ENCODE results near the gene PARS2. TPM values are rescaled to one million over a fixed set of nuclear protein-coding genes. Genes with fewer than 3 reads are reported as not detected.

Gene PARS2
- polyA plus RNA-seq, 1 donor (not counting 4 experiments of a cell fraction or from before 2014, with no cell fraction given): 3.0 TPM

DNA sequence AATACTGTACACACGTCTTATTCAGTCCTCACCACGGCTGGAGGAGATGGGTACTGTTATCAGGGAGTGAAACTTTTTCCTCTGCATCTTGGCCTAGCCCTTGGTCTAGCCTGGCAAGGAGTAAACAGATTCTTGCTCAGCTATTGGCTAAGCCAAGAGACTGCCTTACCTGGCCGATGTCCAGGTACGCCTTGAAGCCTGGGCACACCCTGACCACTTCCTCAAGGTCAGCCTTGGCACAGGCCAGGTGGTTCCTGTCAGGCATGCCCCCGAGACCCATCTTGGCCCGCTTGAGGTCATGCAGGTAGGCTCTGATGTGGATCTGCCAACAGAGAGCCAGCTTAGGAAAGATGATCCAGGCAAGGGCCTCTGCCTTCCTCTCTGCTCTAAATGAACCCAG is 17.8 kb upstream of the PARS2 start:
- no peak for TF ChIP-seq EZH2 (IDR thresholded peaks at IDR 0.05; ENCODE audit: low read length)
- TF ChIP-seq, protein P1, sequence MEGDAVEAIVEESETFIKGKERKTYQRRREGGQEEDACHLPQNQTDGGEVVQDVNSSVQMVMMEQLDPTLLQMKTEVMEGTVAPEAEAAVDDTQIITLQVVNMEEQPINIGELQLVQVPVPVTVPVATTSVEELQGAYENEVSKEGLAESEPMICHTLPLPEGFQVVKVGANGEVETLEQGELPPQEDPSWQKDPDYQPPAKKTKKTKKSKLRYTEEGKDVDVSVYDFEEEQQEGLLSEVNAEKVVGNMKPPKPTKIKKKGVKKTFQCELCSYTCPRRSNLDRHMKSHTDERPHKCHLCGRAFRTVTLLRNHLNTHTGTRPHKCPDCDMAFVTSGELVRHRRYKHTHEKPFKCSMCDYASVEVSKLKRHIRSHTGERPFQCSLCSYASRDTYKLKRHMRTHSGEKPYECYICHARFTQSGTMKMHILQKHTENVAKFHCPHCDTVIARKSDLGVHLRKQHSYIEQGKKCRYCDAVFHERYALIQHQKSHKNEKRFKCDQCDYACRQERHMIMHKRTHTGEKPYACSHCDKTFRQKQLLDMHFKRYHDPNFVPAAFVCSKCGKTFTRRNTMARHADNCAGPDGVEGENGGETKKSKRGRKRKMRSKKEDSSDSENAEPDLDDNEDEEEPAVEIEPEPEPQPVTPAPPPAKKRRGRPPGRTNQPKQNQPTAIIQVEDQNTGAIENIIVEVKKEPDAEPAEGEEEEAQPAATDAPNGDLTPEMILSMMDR (optimal IDR thresholded peaks at IDR 0.05 in 1 of 3, IDR thresholded peaks at IDR 0.05 in 1 of 3, conservative IDR thresholded peaks at IDR 0.05 in 1 of 3; ENCODE audit: extremely low read depth in 1 of 3, insufficient read depth in 2 of 3, low read length in 3 of 3): no peak
- no peak overlapping the region for H3K4me2 ChIP-seq (ENCODE audit: control insufficient read depth, extremely low read depth, insufficient read depth, low read depth, low read length)
- no peak overlapping the region for H3K9ac ChIP-seq (ENCODE audit: control insufficient read depth, extremely low read depth, insufficient read depth, low read length)
- H4K20me1 ChIP-seq (ENCODE audit: control insufficient read depth, extremely low read depth, insufficient read depth, low read length): no peaks in the 10 kb centered on the region
- H3K4me3 ChIP-seq (ENCODE audit: control insufficient read depth in 2 of 3, extremely low read depth in 1 of 3, insufficient read depth in 2 of 3, low read depth in 1 of 3, low read length in 3 of 3): no peak overlapping the region
- H2AFZ ChIP-seq (ENCODE audit: control insufficient read depth, low read length): no peak overlapping the region
- no peaks in the 10 kb centered on the region for H3K4me1 ChIP-seq (ENCODE audit: control insufficient read depth, extremely low read depth, insufficient read depth, low read length)
- dilution Hi-C loops (cut with MboI; ENCODE audit: extremely low pct_ligation_motif_present, low sequenced_read_pairs): no loop called here
- peaks cover 5% of the 10 kb centered on the region for H3K27me3 ChIP-seq (ENCODE audit: control insufficient read depth, extremely low read depth, insufficient read depth, low read length)
- FAIRE-seq (no peak), DNase-seq (ENCODE audit: low read depth, low spot score) (no peak)
- no peaks in the 10 kb centered on the region for H3K9me3 ChIP-seq (ENCODE audit: control insufficient read depth, low read depth, low read length)
- no peaks in the 10 kb centered on the region for H3K79me2 ChIP-seq (ENCODE audit: control insufficient read depth, insufficient read depth, low read length)
- no peaks in the 10 kb centered on the region for H3K9me1 ChIP-seq (ENCODE audit: control insufficient read depth, extremely low read depth, insufficient read depth, low read length)
- H3K36me3 ChIP-seq (ENCODE audit: control insufficient read depth in 2 of 2, extremely low read depth in 1 of 2, insufficient read depth in 2 of 2, low read length in 2 of 2): peaks cover 0 to 4% of the 10 kb centered on the region in 2 experiments
- no peak overlapping the region for H3K27ac ChIP-seq (ENCODE audit: control insufficient read depth, insufficient read depth, low read length)

DNA sequence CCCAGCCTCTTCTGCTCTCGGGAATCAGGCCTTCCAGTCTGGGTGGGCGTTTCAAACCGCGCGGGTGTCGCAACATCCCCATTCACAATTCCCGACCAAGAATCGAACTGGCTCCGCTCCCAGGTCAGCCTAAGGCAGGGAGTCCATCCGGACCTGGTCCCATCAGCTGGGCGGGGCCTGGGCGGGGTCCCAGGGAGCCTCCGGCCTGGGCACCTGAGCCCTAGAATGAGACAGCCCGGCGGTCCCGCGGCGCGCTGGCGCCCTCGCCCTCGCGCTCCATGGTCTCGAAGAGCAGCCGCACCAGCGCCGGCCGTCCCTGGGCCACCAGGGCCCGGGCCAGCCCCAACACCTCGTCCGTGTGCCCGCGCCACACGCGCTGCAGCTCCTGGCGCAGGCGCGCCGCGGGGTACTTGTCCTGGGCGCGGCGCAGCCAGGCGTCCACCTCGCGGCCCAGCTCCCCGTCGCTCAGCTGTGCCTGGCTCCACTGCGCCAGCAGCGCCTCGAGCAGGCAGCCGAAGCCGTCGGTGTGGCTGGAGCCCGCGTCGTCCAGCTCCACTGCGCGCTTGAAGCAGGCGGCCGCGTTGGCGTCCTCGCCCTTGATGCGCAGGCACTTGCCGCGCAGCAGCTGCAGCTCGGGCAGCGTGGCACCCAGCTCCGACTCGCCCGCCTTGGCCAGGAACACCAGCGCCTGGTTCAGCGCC is 16.9 kb upstream of the PARS2 start:
- Histone ChIP-seq H2AFZ (ENCODE audit: control insufficient read depth, low read length) (peak overlapping the region; percentile 47), H3K4me1 (ENCODE audit: control insufficient read depth, extremely low read depth, insufficient read depth, low read length) (no peaks in the 10 kb centered on the region), H3K4me3 (ENCODE audit: control insufficient read depth in 2 of 3, extremely low read depth in 1 of 3, insufficient read depth in 2 of 3, low read depth in 1 of 3, low read length in 3 of 3) (no peak overlapping the region), H3K79me2 (ENCODE audit: control insufficient read depth, insufficient read depth, low read length) (no peaks in the 10 kb centered on the region), H3K9me3 (ENCODE audit: control insufficient read depth, low read depth, low read length) (no peaks in the 10 kb centered on the region), H4K20me1 (ENCODE audit: control insufficient read depth, extremely low read depth, insufficient read depth, low read length) (no peaks in the 10 kb centered on the region), H3K36me3 (ENCODE audit: control insufficient read depth in 2 of 2, extremely low read depth in 1 of 2, insufficient read depth in 2 of 2, low read length in 2 of 2) (peaks cover 0 to 2% of the 10 kb centered on the region in 2 experiments), H3K9ac (ENCODE audit: control insufficient read depth, extremely low read depth, insufficient read depth, low read length) (no peak overlapping the region), H3K9me1 (ENCODE audit: control insufficient read depth, extremely low read depth, insufficient read depth, low read length) (no peaks in the 10 kb centered on the region), H3K27me3 (ENCODE audit: control insufficient read depth, extremely low read depth, insufficient read depth, low read length) (peaks cover 5% of the 10 kb centered on the region), H3K27ac (ENCODE audit: control insufficient read depth, insufficient read depth, low read length) (no peak overlapping the region), H3K4me2 (ENCODE audit: control insufficient read depth, extremely low read depth, insufficient read depth, low read depth, low read length) (no peak overlapping the region)
- DNase-seq (ENCODE audit: low read depth, low spot score) (no peak), FAIRE-seq (no peak)
- dilution Hi-C loops (cut with MboI; ENCODE audit: extremely low pct_ligation_motif_present, low sequenced_read_pairs): no loop called here
- TF ChIP-seq, protein P1 (optimal IDR thresholded peaks at IDR 0.05 in 1 of 3, IDR thresholded peaks at IDR 0.05 in 1 of 3, conservative IDR thresholded peaks at IDR 0.05 in 1 of 3; ENCODE audit: extremely low read depth in 1 of 3, insufficient read depth in 2 of 3, low read length in 3 of 3): no peak
- no peak for TF ChIP-seq EZH2 (IDR thresholded peaks at IDR 0.05; ENCODE audit: low read length)
